Midbrain (tissue), 1 donor: ENCODE results near the gene ACBD6.

ENCODE experiments used
- DNase-seq: peaks from one replicate; lab custom pipeline; 2025; lab: John Stamatoyannopoulos, UW

The ACBD6 gene

GRCh38 chr1:180256341-180257027, 245.9 kb downstream of the ACBD6 start:
- DNase-seq: no peak

- DNase-seq: no peak
These were observed 246.6 kb downstream of the ACBD6 start for GRCh38 chr1:180255536-180256340.

GRCh38 chr1:180254854-180255253, 247.5 kb downstream of the ACBD6 start:
- DNase-seq: no peak

DNA sequence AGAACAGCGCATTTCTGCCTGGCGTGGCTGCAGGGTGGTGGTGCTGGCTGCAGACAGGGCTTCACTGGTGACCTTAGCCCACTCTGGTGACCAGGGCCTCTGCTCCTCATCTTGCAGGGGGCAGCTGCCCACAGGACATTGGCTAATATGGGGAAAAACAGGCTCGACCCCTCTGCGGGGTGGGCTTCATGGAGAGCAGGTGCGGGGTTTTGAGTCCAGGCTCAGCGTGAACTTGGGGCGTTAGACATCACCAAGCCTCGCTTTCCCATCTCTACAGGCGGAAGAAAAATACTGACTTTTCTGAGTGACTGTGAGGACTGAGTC, 247.9 kb downstream of the ACBD6 start:
- no peak for DNase-seq

DNA sequence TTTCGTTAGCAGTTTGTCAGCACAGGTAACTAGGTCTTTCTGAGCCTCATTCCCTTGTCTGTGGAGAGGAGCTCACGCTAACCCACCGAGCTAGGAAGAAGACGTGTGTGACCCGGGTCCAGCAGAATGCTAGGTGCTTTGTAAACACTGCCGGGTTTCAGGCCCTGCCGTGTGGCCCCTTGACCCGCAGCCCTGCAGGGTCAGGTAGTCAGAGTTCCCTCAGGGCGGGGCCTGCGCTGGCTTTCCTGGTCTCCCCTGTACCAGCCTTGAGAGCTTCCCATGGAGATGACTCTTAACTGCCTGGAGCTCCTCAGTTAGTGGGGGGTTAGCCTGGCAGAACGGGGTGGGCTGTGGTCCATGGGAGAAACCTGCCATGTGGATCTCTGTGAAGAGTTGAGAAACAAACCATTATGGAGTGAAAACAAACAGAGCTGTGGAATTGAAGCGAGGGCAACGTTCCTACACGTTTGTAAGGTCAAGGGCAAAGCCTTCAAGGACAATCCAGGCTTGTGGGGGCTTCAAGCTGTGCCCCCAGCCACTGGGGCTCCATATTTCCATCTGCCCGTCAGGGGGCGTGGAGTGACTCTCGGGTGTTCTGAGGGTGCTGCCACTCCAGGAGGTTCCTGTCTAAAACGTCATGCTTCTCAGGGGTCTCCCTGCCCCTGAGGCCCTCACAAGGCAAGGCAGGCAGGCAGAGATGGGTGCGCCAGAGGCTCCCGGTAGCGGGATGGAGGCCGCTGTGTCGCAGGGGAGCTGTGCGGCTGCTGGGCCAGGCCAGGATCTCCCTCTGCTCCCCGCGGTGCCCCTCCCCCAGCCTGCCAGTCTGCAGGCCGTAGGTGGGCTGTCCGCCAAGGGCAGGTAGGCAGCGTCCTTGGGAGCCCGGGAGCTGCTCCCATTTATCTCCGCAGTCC, 248.5 kb downstream of the ACBD6 start:
- DNase-seq: no peak

DNA sequence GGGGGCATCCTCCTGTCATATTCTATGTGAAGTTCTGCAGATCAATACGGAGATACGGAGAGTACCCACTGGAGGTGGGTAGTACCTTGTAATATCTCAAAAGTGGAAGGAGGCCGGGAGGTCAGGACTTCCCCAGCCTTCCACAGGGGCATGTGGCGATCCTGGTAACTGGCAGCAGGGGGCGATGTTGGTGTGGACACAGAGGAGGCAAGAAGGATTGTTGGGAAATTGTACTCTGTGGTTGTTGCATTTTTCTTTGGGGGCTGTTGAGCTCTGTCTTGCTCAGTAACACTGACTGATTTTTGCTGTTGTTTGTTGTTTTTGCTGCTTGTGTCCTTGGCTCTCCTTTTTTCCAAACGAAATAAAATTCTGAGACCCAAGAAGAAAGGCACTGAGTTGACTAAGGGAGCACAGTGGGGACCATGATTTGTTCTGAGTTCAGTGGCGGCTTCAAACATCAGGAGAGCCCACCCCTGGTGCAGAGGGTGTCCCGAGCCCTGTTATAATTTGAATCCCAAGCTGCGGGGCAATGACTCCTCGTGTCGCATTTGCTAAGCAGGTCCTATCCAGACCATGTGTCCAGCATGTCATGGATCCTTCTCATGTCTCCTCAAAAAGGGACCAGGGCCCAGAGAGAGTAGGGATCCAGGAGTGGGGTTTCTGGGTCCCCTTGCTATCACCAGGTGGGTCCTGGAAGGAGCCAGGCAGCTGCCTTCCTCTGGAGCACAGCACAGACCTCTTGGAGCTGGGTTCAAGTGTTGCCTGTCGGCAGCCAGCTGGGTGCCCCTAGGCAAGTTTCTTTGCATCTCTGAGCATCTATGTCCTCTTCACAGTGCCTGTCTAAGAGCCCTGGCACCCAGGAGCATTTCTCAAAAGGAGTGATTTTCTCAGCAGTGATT, 249.5 kb downstream of the ACBD6 start:
- DNase-seq: peak; percentile 14

DNA sequence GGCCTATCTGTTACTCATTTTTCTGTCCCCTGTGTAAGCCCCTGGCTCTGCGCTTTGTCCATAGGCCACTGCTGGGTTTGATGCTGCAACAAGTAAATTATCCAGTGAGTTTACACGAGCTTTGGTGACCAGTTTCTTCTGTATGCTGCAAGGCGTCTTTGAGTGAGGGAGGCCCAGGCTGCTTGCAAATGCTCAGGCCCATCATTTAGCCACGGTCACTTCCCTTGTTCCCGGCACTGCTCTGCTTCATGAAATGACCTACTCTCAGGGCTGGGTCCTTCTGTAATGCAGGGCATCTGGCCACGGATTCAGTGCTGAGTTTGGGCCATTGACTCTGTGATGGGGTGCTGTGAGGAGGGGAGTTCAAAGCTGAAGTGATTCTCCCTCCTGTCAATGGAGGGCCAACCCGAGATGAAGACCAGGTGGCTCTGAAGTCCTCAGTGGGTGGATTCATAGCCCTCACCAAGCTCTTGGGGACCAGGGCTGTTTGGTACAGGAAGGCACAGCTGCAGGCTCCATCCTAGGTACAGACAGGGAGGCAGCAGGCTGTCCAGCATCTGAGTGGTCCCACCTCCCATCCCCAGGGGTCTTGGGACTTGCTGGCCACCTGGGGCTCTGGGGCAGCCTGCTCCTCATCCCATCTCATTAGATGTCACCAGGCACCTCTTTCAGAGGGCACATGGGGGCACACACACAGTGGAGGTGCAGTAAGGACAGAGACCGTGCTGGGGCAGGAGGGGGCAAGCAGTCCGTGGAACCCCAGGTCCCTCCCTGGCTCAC, 250.7 kb downstream of the ACBD6 start:
- no peak for DNase-seq

DNA sequence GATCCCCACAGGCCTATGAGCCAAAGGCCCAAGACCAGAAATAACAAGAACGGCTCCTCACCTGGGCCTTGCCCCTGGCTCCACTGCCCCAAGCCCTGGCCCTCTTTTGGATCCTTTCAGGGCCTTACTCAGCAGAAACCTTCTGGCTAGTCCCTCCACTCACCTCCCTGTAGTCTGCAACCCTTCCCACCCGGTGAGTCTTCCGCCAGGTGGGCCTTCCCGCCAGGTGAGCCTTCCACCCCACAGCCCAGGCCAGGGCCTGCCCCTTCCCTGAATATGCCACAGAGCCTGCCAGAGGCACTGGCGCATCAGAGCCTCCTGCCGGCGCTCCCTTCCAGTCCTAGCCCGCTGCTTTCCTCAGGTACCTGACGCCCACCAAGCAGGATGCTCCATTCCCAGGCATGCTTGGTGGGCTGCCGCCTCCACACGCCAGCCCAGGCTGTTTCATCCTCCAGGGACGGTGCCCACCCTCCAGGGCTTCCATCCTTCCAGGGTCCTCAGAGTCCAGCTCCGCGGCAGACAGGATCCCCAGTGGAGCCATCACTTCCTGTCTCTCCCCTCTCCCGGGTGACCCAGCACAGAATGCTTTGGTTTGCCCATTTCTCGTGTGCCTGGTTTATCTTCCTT, 251.4 kb downstream of the ACBD6 start:
- DNase-seq: no peak

DNA sequence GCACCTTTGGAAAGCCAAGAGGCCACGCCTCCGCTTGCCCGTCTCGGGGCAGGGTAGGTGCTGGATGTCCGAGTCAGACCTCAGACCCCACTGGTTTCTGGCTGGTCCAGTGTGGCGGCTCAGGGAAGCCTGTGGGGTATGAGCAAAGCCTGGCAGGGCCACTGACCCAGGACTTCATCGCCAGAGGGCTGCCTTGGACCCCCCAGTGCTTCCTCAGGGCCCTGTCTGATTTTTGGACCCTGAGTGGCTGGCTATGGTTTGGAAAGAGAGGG, 251.9 kb downstream of the ACBD6 start:
- no peak for DNase-seq

DNA sequence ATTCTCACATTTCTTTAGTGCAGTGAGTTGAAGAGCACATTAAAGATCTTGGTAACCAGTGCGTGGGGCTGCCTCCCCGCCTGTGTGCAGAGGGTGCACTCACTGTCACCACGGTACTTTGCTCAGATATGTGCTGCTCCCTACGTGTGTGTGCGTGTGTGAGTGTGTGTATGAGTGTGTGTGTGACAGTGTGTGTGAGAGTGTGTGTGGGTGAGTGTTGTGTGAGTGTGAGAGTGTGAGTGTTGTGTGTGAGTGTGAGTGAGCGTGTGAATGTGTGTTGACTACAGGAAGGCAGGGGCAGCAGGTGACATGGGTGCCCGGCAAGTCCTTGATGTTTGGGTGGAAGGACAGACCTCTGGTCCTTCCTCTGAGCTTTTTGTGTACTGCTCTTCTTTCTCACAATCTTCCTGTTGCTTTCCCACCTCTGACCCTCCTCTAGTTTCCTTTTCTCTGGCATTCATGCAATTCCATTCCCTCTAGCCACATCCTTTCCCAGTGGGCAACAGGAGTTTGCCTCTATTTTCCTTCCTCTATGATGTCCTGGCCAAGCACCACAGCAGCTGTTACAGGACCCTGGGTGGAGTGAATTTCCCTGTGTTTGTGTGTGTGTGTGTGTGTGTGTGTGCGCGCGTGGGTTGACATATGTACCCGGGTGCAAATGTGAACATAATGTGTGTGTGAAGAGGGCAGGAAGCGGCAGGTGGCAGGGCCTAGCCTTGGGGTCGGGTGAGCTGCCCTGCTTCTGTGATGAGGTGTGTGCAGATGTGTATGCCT, 252.5 kb downstream of the ACBD6 start:
- DNase-seq: no peak

DNA sequence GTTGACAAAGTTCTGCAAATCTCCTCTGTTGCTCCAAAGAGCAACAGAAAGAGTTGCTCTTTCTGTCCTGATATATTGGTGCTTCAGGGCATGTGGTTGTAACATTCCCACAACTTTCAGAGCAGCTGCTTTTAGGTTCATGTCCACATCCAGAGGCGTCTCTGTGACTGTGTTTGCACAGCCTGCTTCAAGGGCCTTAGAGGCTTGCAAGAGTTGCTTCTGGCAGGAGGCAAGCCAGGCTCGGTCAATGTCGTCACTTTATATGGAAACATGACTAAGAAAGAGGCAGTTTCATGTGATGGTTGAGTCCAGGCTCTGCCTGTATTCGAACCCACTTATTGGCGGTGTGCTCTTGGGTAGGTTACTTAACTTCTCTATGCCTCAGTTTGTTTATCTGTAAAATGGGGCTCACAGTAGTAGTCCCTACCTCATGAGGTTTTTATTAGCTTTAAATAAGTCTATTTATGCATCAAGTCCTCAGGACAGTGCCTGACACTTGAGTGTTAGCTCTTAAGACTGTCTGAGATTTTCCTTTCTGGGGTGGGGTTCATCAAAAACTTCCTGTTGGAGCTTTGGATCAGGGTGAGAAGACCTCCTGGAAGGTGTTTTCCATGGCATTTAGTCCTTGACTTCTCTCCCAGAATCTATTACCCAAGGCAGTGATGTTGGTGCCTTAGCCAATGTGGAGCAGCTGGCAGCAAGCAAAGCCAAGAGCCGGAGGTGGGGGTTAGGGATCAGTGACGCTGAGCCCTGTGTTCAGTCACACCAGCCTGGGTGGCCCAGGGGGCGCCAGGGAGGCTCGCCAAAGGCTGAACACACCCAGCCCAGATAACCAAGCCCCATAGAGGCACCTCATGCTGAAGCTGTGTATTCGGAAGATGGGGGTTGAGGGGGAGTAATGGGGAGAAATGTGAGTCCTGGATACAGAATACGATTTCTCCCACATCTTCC, 253.4 kb downstream of the ACBD6 start:
- DNase-seq: no peak

GRCh38 chr1:180248176-180248575, 254.2 kb downstream of the ACBD6 start:
- no peak for DNase-seq

- no peak for DNase-seq
These were observed 254.8 kb downstream of the ACBD6 start for GRCh38 chr1:180247580-180247979.

DNA sequence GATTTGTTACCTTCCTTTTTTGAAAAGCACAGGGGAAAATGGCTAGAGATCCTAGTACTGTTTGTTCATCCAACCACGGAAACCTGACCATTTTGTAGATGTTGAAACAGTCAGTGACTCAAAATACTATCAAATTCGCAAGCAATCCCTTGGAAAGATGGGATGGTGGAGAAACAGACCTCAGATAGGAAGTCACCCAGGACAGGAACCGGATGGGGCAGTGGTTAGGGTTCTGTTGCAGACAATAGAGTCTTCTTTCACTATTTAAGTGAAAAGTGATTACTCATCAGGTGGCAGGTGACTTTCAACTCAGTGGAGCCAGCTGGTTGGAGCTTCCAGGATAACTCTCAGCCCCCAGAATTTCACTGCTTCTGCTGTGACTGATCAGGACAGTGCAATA, 255.3 kb downstream of the ACBD6 start:
- no peak for DNase-seq

DNA sequence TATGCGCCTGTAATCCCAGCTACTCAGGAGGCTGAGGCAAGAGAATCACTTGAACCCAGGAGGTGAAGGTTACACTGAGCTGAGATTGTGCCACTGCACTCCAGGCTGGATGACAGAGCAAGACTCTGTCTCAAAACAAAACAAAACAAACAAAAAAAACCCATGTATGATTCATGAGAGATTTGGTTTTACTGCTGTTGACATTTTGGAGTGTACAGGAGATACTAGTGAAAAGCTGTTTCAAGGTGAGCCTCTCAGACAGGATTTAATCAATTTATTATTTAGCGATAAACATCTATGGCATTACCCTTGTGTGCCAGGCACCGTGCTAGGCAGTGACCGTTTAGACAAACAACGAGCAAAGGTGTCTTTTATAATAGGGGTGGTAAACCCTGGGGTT, 255.8 kb downstream of the ACBD6 start:
- DNase-seq: no peak

DNA sequence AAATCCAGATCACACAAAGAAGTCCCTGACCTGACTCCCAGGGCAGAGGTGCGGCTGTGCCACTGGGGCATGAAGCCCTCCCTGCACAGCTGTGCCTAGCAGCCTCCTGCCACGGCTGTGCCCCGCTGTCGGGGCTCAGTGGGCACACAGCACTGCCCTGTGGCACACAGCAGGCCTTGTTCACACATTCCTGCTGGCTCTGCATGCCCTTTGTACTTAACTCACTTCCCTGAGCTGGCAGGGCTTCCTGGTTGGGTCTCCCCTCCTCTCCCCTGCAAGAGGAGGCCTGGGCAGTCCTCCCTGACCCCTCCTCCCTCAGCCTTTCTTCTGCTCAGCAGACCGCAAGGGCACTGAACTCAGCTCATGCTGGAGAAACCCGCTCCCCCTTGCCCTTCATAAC, 257.5 kb downstream of the ACBD6 start:
- DNase-seq: no peak

- no peak for DNase-seq
These were observed 258.7 kb downstream of the ACBD6 start for GRCh38 chr1:180243517-180244221.
